ENCODE measurements around the gene NUMB. TPM values are rescaled to one million over a fixed set of nuclear protein-coding genes. Genes with fewer than 3 reads are reported as not detected.

The NUMB gene
- total RNA-seq, 1 experiment from 2014 or later, result 46.5 TPM

DNA sequence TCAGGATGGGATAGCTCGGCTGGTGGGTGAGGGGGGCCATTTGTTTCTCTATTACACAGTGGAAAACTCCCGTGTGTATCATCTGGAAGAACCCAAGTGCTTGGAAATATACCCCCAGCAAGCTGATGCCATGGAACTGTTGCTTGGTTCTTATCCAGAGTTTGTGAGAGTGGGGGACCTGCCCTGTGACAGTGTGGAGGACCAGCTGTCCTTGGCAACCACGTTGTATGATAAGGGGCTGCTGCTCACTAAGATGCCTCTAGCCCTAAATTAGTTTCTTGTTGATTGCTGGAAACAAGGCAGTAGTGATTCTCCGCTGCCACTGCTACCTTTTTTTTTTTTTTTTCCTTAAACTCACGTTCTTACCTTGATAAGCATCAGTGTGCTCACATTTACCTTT is 34.3 kb upstream of the NUMB start:
- Histone ChIP-seq H2BK12ac (ENCODE audit: insufficient read length, low read depth, low read length) (no peak overlapping the region), H3K27ac (ENCODE audit: insufficient read length, low read depth, low read length) (no peak overlapping the region), H3K56ac (ENCODE audit: insufficient read length, low read depth, low read length) (no peak overlapping the region), H3T11ph (ENCODE audit: low read length) (no peak overlapping the region), H2AFZ (ENCODE audit: low read length) (no peak overlapping the region), H2BK120ac (ENCODE audit: low read depth, low read length, poor library complexity, severe bottlenecking) (no peak overlapping the region), H3K9me3 (ENCODE audit: control insufficient read depth, low read depth, low read length) (no peaks in the 10 kb centered on the region), H3K23ac (ENCODE audit: insufficient read length, low read depth, low read length) (no peak overlapping the region), H3K4me2 (ENCODE audit: insufficient read depth, insufficient read length, low read length) (peak overlapping the region; percentile 84), H2BK20ac (ENCODE audit: low read depth, low read length, poor library complexity, severe bottlenecking) (no peak overlapping the region), H3K4ac (ENCODE audit: low read depth, low read length) (no peak overlapping the region), H3K14ac (ENCODE audit: insufficient read depth, low read length) (no peak overlapping the region), H2BK15ac (ENCODE audit: low read depth, low read length) (no peak overlapping the region), H4K5ac (ENCODE audit: insufficient read length, low read depth, low read length) (no peak overlapping the region), H4K91ac (ENCODE audit: insufficient read length, low read depth, low read length) (no peak overlapping the region), H3K79me1 (ENCODE audit: insufficient read depth, low read depth, low read length, poor library complexity, severe bottlenecking) (no peaks in the 10 kb centered on the region), H3K23me2 (ENCODE audit: insufficient read length, low read depth, low read length, poor library complexity, severe bottlenecking) (peaks cover 6% of the 10 kb centered on the region), H3K4me1 (ENCODE audit: insufficient read depth, low read length) (no peaks in the 10 kb centered on the region), H2BK5ac (ENCODE audit: insufficient read length, low read length) (no peak overlapping the region), H3K9ac (ENCODE audit: extremely low read depth, insufficient read length, low read length) (no peak overlapping the region), H3K27me3 (ENCODE audit: insufficient read depth, low read length) (no peaks in the 10 kb centered on the region; the same call in 1 of the 2 replicates), H3K18ac (ENCODE audit: insufficient read length, low read depth, low read length) (no peak overlapping the region), H4K8ac (replicated peaks; ENCODE audit: insufficient read length, low read depth, low read length) (no peak overlapping the region), H3K79me2 (ENCODE audit: insufficient read depth, low read length) (peaks cover 7% of the 10 kb centered on the region; the same call in 1 of the 2 replicates), H4K20me1 (ENCODE audit: control insufficient read depth, insufficient read depth, insufficient read length) (no peaks in the 10 kb centered on the region), H2AK5ac (ENCODE audit: insufficient read length, low read length) (no peak overlapping the region)
- TF ChIP-seq, protein P1, sequence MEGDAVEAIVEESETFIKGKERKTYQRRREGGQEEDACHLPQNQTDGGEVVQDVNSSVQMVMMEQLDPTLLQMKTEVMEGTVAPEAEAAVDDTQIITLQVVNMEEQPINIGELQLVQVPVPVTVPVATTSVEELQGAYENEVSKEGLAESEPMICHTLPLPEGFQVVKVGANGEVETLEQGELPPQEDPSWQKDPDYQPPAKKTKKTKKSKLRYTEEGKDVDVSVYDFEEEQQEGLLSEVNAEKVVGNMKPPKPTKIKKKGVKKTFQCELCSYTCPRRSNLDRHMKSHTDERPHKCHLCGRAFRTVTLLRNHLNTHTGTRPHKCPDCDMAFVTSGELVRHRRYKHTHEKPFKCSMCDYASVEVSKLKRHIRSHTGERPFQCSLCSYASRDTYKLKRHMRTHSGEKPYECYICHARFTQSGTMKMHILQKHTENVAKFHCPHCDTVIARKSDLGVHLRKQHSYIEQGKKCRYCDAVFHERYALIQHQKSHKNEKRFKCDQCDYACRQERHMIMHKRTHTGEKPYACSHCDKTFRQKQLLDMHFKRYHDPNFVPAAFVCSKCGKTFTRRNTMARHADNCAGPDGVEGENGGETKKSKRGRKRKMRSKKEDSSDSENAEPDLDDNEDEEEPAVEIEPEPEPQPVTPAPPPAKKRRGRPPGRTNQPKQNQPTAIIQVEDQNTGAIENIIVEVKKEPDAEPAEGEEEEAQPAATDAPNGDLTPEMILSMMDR (conservative IDR thresholded peaks at IDR 0.05), result no peak
- Mint-ChIP-seq H3K4me3 (peak overlapping the region; percentile 80 to 90), H3K27ac (no peak overlapping the region), H3K9me3 (no peaks in the 10 kb centered on the region), H3K27me3 (ENCODE audit: low read depth) (peaks cover 8% of the 10 kb centered on the region), H3K36me3 (ENCODE audit: insufficient read depth in 1 of 3, low read depth in 3 of 3) (peaks cover 17 to 37% (median 26%) of the 10 kb centered on the region in 3 experiments; a peak in 6 of 7 replicates), H3K4me1 (peaks cover 17 to 25% of the 10 kb centered on the region in 2 experiments)
- no peak for DNase-seq
- WGBS (ENCODE audit: extremely low coverage, insufficient read length, low lambda C conversion rate), result no CpG with 5 or more reads among the region's 5 CpGs
